ENCODE results near the gene JSRP1. TPM values are rescaled to one million over a fixed set of nuclear protein-coding genes. Genes with fewer than 3 reads are reported as not detected.
A peak's percentile ranks its signal among the peaks of the same experiment; 100 is the strongest.

The JSRP1 gene
- total and polyA plus RNA-seq, 7 donors, result 0.36 to 1.6 (median 1.0) TPM; not detected in 4

- H3K27ac ChIP-seq, result peak overlapping the region in 3 of 4 donors; percentile 21 to 30 (median 25)
- TF ChIP-seq POLR2AphosphoS5 (IDR thresholded peaks at IDR 0.05) (no peak), EP300 (IDR thresholded peaks at IDR 0.05) (no peak), POLR2A (IDR thresholded peaks at IDR 0.05) (no peak)
- TF ChIP-seq, protein P1, sequence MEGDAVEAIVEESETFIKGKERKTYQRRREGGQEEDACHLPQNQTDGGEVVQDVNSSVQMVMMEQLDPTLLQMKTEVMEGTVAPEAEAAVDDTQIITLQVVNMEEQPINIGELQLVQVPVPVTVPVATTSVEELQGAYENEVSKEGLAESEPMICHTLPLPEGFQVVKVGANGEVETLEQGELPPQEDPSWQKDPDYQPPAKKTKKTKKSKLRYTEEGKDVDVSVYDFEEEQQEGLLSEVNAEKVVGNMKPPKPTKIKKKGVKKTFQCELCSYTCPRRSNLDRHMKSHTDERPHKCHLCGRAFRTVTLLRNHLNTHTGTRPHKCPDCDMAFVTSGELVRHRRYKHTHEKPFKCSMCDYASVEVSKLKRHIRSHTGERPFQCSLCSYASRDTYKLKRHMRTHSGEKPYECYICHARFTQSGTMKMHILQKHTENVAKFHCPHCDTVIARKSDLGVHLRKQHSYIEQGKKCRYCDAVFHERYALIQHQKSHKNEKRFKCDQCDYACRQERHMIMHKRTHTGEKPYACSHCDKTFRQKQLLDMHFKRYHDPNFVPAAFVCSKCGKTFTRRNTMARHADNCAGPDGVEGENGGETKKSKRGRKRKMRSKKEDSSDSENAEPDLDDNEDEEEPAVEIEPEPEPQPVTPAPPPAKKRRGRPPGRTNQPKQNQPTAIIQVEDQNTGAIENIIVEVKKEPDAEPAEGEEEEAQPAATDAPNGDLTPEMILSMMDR (IDR thresholded peaks at IDR 0.05), result no peak
- H3K4me3 ChIP-seq, result no peak overlapping the region
- peaks cover 0 to 14% (median 12%) of the 10 kb centered on the region in 4 donors for H3K4me1 ChIP-seq
- no peaks in the 10 kb centered on the region for H3K9me3 ChIP-seq
- no peaks in the 10 kb centered on the region for H3K27me3 ChIP-seq
- WGBS, 2 donors, result 71 to 74% methylated on average over 36 of the region's 36 CpGs
- intact Hi-C loops (cut with DNase I), result no loop called here
- peaks cover 23 to 73% (median 35%) of the 10 kb centered on the region in 4 donors for H3K36me3 ChIP-seq
- DNase-seq, result peak; percentile 85
Observed at GRCh38 chr19:2207991-2208860, 48.0 kb downstream of the JSRP1 start.

- H3K4me1 ChIP-seq, result peaks cover 0 to 14% (median 12%) of the 10 kb centered on the region in 4 donors
- peaks cover 22 to 72% (median 24%) of the 10 kb centered on the region in 4 donors for H3K36me3 ChIP-seq
- 93 to 96% methylated on average over 15 of the region's 15 CpGs for WGBS, 2 donors
- no peak for DNase-seq
- TF ChIP-seq EP300 (IDR thresholded peaks at IDR 0.05) (no peak), POLR2A (IDR thresholded peaks at IDR 0.05) (no peak), POLR2AphosphoS5 (IDR thresholded peaks at IDR 0.05) (no peak)
- TF ChIP-seq, protein P1 (IDR thresholded peaks at IDR 0.05), result no peak
- intact Hi-C loops (cut with DNase I), result no loop called here
- no peaks in the 10 kb centered on the region for H3K27me3 ChIP-seq
- no peak overlapping the region for H3K4me3 ChIP-seq
- H3K9me3 ChIP-seq, result no peaks in the 10 kb centered on the region
- H3K27ac ChIP-seq, result no peak overlapping the region
Observed at GRCh38 chr19:2207008-2207407, 49.2 kb downstream of the JSRP1 start.

GRCh38 chr19:2202366-2202765 lies 53.9 kb downstream of the JSRP1 start:
- Histone ChIP-seq H3K4me3 (no peak overlapping the region), H3K9me3 (no peaks in the 10 kb centered on the region), H3K4me1 (no peaks in the 10 kb centered on the region), H3K36me3 (peaks cover 0 to 68% (median 8%) of the 10 kb centered on the region in 4 donors), H3K27ac (no peak overlapping the region), H3K27me3 (no peaks in the 10 kb centered on the region)
- TF ChIP-seq, protein P1 (IDR thresholded peaks at IDR 0.05), result no peak
- TF ChIP-seq POLR2AphosphoS5 (IDR thresholded peaks at IDR 0.05) (no peak), POLR2A (IDR thresholded peaks at IDR 0.05) (no peak), EP300 (IDR thresholded peaks at IDR 0.05) (no peak)
- WGBS, 2 donors, result 90 to 94% methylated on average over 15 of the region's 15 CpGs
- no peak for DNase-seq
- intact Hi-C loops (cut with DNase I), result no loop called here

Small RNAs within 50 kb of the gene (small RNA-seq; reads per million reads assigned to genes)
- gene MIR1227, result 0 to 0.32 (median 0.12) reads per million in 3 donors

Other genes with a start within 250 kb of the JSRP1 start
- gene BTBD2, start 240.7 kb downstream of the JSRP1 start, total RNA-seq, result 10 to 100 TPM; 43.8 to 82.8 (median 50.3) TPM
- 10 to 100 TPM; 31.9 to 58.7 (median 46.2) TPM for gene BTBD2, start 240.7 kb downstream of the JSRP1 start, polyA plus RNA-seq
- gene MKNK2, start 205.2 kb downstream of the JSRP1 start, total RNA-seq, result 100 to 1,000 TPM in 3 of 4 donors, 10 to 100 TPM in 1; 83.1 to 124 (median 107) TPM
- gene MKNK2, start 205.2 kb downstream of the JSRP1 start, polyA plus RNA-seq, result 100 to 1,000 TPM; 121 to 157 (median 129) TPM
- 10 to 100 TPM; 25.7 to 65.4 (median 32.0) TPM for gene MOB3A, start 160.1 kb downstream of the JSRP1 start, total RNA-seq
- gene MOB3A, start 160.1 kb downstream of the JSRP1 start, polyA plus RNA-seq, result 10 to 100 TPM; 14.4 to 36.1 (median 14.6) TPM
- 1 to 10 TPM; 2.3 to 6.0 (median 4.6) TPM for gene IZUMO4, start 159.5 kb downstream of the JSRP1 start, total RNA-seq
- 1 to 10 TPM; 2.4 to 8.5 (median 3.5) TPM for gene IZUMO4, start 159.5 kb downstream of the JSRP1 start, polyA plus RNA-seq
- gene AP3D1, start 104.9 kb downstream of the JSRP1 start, total RNA-seq, result 10 to 100 TPM; 43.1 to 83.1 (median 51.2) TPM
- 100 to 1,000 TPM in 1 of 3 donors, 10 to 100 TPM in 2; 47.4 to 127 (median 72.6) TPM for gene AP3D1, start 104.9 kb downstream of the JSRP1 start, polyA plus RNA-seq
- 1 to 10 TPM; 4.6 to 8.0 (median 6.3) TPM for gene DOT1L, start 92.5 kb downstream of the JSRP1 start, total RNA-seq
- 10 to 100 TPM in 2 of 3 donors, 1 to 10 TPM in 1; 6.9 to 26.0 (median 12.6) TPM for gene DOT1L, start 92.5 kb downstream of the JSRP1 start, polyA plus RNA-seq
- 10 to 100 TPM; 40.7 to 57.3 (median 42.8) TPM for gene PLEKHJ1, start 20.1 kb downstream of the JSRP1 start, total RNA-seq
- 100 to 1,000 TPM; 228 to 255 (median 247) TPM for gene PLEKHJ1, start 20.1 kb downstream of the JSRP1 start, polyA plus RNA-seq
- 10 to 100 TPM; 17.5 to 59.8 (median 24.4) TPM for gene SF3A2, start 19.6 kb downstream of the JSRP1 start, total RNA-seq
- 10 to 100 TPM; 16.9 to 61.3 (median 26.4) TPM for gene SF3A2, start 19.6 kb downstream of the JSRP1 start, polyA plus RNA-seq
- 1 to 10 TPM in 2 of 4 donors, under 1 TPM in 1, not detected in 1; 0.99 to 1.9 (median 1.8) TPM for gene AMH, start 7.1 kb downstream of the JSRP1 start, total RNA-seq
- 1 to 10 TPM in 1 of 3 donors, under 1 TPM in 1, not detected in 1; 0.69 to 3.3 TPM for gene AMH, start 7.1 kb downstream of the JSRP1 start, polyA plus RNA-seq
- under 1 TPM; 0.41 to 0.82 (median 0.63) TPM for gene PEAK3, start 25.8 kb upstream of the JSRP1 start, total RNA-seq
- gene PEAK3, start 25.8 kb upstream of the JSRP1 start, polyA plus RNA-seq, result under 1 TPM; under 0.01 to 0.74 (median 0.46) TPM
- gene LINGO3, start 51.7 kb upstream of the JSRP1 start, total RNA-seq, result under 1 TPM in 1 of 4 donors, not detected in 3; 0.14 TPM
- under 1 TPM in 1 of 3 donors, not detected in 2; 0.70 TPM for gene LINGO3, start 51.7 kb upstream of the JSRP1 start, polyA plus RNA-seq
- gene LSM7, start 72.2 kb upstream of the JSRP1 start, total RNA-seq, result 100 to 1,000 TPM in 2 of 4 donors, 10 to 100 TPM in 2; 51.5 to 139 (median 100) TPM
- gene LSM7, start 72.2 kb upstream of the JSRP1 start, polyA plus RNA-seq, result 100 to 1,000 TPM; 234 to 427 (median 235) TPM
- gene SPPL2B, start 72.3 kb upstream of the JSRP1 start, total RNA-seq, result 10 to 100 TPM; 14.6 to 47.4 (median 24.0) TPM
- 100 to 1,000 TPM in 1 of 3 donors, 10 to 100 TPM in 1, 1 to 10 TPM in 1; 6.0 to 145 (median 12.0) TPM for gene SPPL2B, start 72.3 kb upstream of the JSRP1 start, polyA plus RNA-seq
- gene TMPRSS9, start 103.8 kb upstream of the JSRP1 start, total RNA-seq, result under 1 TPM in 3 of 4 donors, not detected in 1; 0.16 to 0.68 (median 0.28) TPM
- gene TMPRSS9, start 103.8 kb upstream of the JSRP1 start, polyA plus RNA-seq, result under 1 TPM in 1 of 3 donors, not detected in 2; 0.26 TPM
- 10 to 100 TPM; 23.6 to 29.3 (median 26.3) TPM for gene TIMM13, start 171.2 kb upstream of the JSRP1 start, total RNA-seq
- gene TIMM13, start 171.2 kb upstream of the JSRP1 start, polyA plus RNA-seq, result 100 to 1,000 TPM in 2 of 3 donors, 10 to 100 TPM in 1; 92.2 to 135 (median 101) TPM
- gene LMNB2, start 200.5 kb upstream of the JSRP1 start, total RNA-seq, result 10 to 100 TPM in 3 of 4 donors, 1 to 10 TPM in 1; 7.4 to 19.7 (median 12.6) TPM
- gene LMNB2, start 200.5 kb upstream of the JSRP1 start, polyA plus RNA-seq, result 10 to 100 TPM; 15.0 to 74.4 (median 20.3) TPM
- gene GADD45B, start 219.7 kb upstream of the JSRP1 start, total RNA-seq, result 100 to 1,000 TPM in 2 of 4 donors, 10 to 100 TPM in 2; 82.0 to 708 (median 108) TPM
- gene GADD45B, start 219.7 kb upstream of the JSRP1 start, polyA plus RNA-seq, result 10 to 100 TPM; 25.0 to 56.3 (median 54.7) TPM

Measured in sigmoid colon (tissue), 7 donors.